Activated CD4-positive, alpha-beta memory T cell treated with anti-CD3 and anti-CD28 coated beads, Interleukin-2, amount 10 ng/mL, durations not matched to agents 7 days and 5 days (primary cell): ENCODE measurements around the gene CCDC63. TPM values are rescaled to one million over a fixed set of nuclear protein-coding genes. Genes with fewer than 3 reads are reported as not detected.
"Not testable (repeated sequence)": the region's sequence is repeated elsewhere in the genome, so short reads cannot be mapped to it uniquely, and the experiment has no call there.

ENCODE experiments used
- CTCF ChIA-PET: fragments of 350-600 bp; sonication (Branson Sonifier 250); formaldehyde crosslinking; loops from one replicate; lab custom pipeline; 2021; ENCODE audit warnings: antibody characterized with exemption, inconsistent platforms; lab: Charles Lee
- POLR2A ChIA-PET: fragments of 350-600 bp; sonication (Branson Sonifier 250); formaldehyde crosslinking; loops from one replicate; lab custom pipeline; 2021; ENCODE audit warnings: antibody characterized with exemption; lab: Charles Lee
- DNase-seq: peaks from one replicate; pipeline ENCODE4 v3.0.0-alpha.2; 2020
- H3K27ac Mint-ChIP-seq: one replicate; pipeline ENCODE4 v1.8.0; 2021; ENCODE audit warnings: mild to moderate bottlenecking, mixed read lengths
- H3K27me3 Mint-ChIP-seq: one replicate; pipeline ENCODE4 v1.8.0; 2021; ENCODE audit warnings: mixed read lengths
- H3K36me3 Mint-ChIP-seq: one replicate; pipeline ENCODE4 v1.8.0; 2021; ENCODE audit warnings: low read depth, mixed read lengths
- H3K4me1 Mint-ChIP-seq: one replicate; pipeline ENCODE4 v1.8.0; 2021; ENCODE audit warnings: mixed read lengths
- H3K4me3 Mint-ChIP-seq: one replicate; pipeline ENCODE4 v1.8.0; 2021; ENCODE audit warnings: mild to moderate bottlenecking, mixed read lengths
- H3K9me3 Mint-ChIP-seq: one replicate; pipeline ENCODE4 v1.8.0; 2021; ENCODE audit warnings: mixed read lengths
- total RNA-seq, 2 experiments: library from RNA; stranded (reverse); gene quantifications; one replicate each; pipeline ENCODE4 v1.2.3, GENCODE V29; 2021

The CCDC63 gene
- total RNA-seq, 2 experiments from 2014 or later, result not detected

GRCh38 chr12:110849221-110849620, 2.4 kb downstream of the CCDC63 start:
- no peak for DNase-seq
- ChIA-PET CTCF (no interaction called here), POLR2A (no interaction called here)
- H3K4me1 Mint-ChIP-seq, result peaks cover 5% of the 10 kb centered on the region
- no peaks in the 10 kb centered on the region for H3K9me3 Mint-ChIP-seq
- no peaks in the 10 kb centered on the region for H3K36me3 Mint-ChIP-seq
- peaks cover 56% of the 10 kb centered on the region for H3K27me3 Mint-ChIP-seq
- no peak overlapping the region for H3K4me3 Mint-ChIP-seq
- no peak overlapping the region for H3K27ac Mint-ChIP-seq

- Mint-ChIP-seq H3K4me3 (no peak overlapping the region), H3K27me3 (peaks cover 50% of the 10 kb centered on the region), H3K9me3 (no peaks in the 10 kb centered on the region), H3K36me3 (no peaks in the 10 kb centered on the region), H3K4me1 (peaks cover 5% of the 10 kb centered on the region), H3K27ac (no peak overlapping the region)
- POLR2A ChIA-PET, result no interaction called here
- CTCF ChIA-PET, result no interaction called here
- no peak for DNase-seq
Measured at GRCh38 chr12:110849748-110850403, 3.1 kb downstream of the CCDC63 start.

- no peaks in the 10 kb centered on the region for H3K9me3 Mint-ChIP-seq
- H3K4me1 Mint-ChIP-seq, result peaks cover 5% of the 10 kb centered on the region
- no peak overlapping the region for H3K27ac Mint-ChIP-seq
- H3K27me3 Mint-ChIP-seq, result peaks cover 45% of the 10 kb centered on the region
- no peaks in the 10 kb centered on the region for H3K36me3 Mint-ChIP-seq
- ChIA-PET POLR2A (no interaction called here), CTCF (no interaction called here)
- H3K4me3 Mint-ChIP-seq, result no peak overlapping the region
- DNase-seq, result no peak
Measured at GRCh38 chr12:110850762-110851161, 4.0 kb downstream of the CCDC63 start.

- CTCF ChIA-PET, result no interaction called here
- H3K27me3 Mint-ChIP-seq, result peaks cover 15% of the 10 kb centered on the region
Measured at GRCh38 chr12:110853836-110854235, 7.0 kb downstream of the CCDC63 start.

GRCh38 chr12:110856542-110856941, 9.8 kb downstream of the CCDC63 start:
- ChIA-PET CTCF (interaction anchor here (0.8 to 1.2 kb wide), 2 partner anchors 29 to 31 kb away, joined by 3 read pairs; no protein-coding TSS in a partner anchor), POLR2A (no interaction called here)
- Mint-ChIP-seq H3K4me3 (no peak overlapping the region), H3K27me3 (peaks cover 5% of the 10 kb centered on the region), H3K9me3 (no peaks in the 10 kb centered on the region), H3K27ac (no peak overlapping the region), H3K36me3 (no peaks in the 10 kb centered on the region), H3K4me1 (no peaks in the 10 kb centered on the region)
- no peak for DNase-seq

More at GRCh38 chr12:110853836-110854235, 7.0 kb downstream of the CCDC63 start:
- DNase-seq, result no peak
- Mint-ChIP-seq H3K4me1 (no peaks in the 10 kb centered on the region), H3K4me3 (no peak overlapping the region), H3K27ac (no peak overlapping the region), H3K36me3 (no peaks in the 10 kb centered on the region), H3K9me3 (no peaks in the 10 kb centered on the region)
- POLR2A ChIA-PET, result no interaction called here

- Mint-ChIP-seq H3K4me3 (no peak overlapping the region), H3K27me3 (peaks cover 5% of the 10 kb centered on the region), H3K36me3 (no peaks in the 10 kb centered on the region), H3K9me3 (no peaks in the 10 kb centered on the region), H3K4me1 (no peaks in the 10 kb centered on the region), H3K27ac (no peak overlapping the region)
- ChIA-PET CTCF (no interaction called here), POLR2A (no interaction called here)
- no peak for DNase-seq
Measured at GRCh38 chr12:110857528-110857927, 10.7 kb downstream of the CCDC63 start.

GRCh38 chr12:110857954-110858353, 11.2 kb downstream of the CCDC63 start:
- H3K9me3 Mint-ChIP-seq, H3K27me3 Mint-ChIP-seq, H3K36me3 Mint-ChIP-seq, H3K4me1 Mint-ChIP-seq, H3K4me3 Mint-ChIP-seq, H3K27ac Mint-ChIP-seq, CTCF ChIA-PET, POLR2A ChIA-PET, DNase-seq: not testable (repeated sequence)

GRCh38 chr12:110858848-110859247, 12.1 kb downstream of the CCDC63 start:
- no peaks in the 10 kb centered on the region for H3K9me3 Mint-ChIP-seq
- CTCF ChIA-PET, result no interaction called here
- no peak overlapping the region for H3K27ac Mint-ChIP-seq
- DNase-seq, result no peak
- POLR2A ChIA-PET, result no interaction called here
- H3K4me1 Mint-ChIP-seq, result no peaks in the 10 kb centered on the region
- H3K27me3 Mint-ChIP-seq, result peaks cover 3% of the 10 kb centered on the region
- no peak overlapping the region for H3K4me3 Mint-ChIP-seq
- H3K36me3 Mint-ChIP-seq, result no peaks in the 10 kb centered on the region

GRCh38 chr12:110860833-110861296, 14.1 kb downstream of the CCDC63 start:
- Mint-ChIP-seq H3K36me3 (no peaks in the 10 kb centered on the region), H3K27ac (no peak overlapping the region), H3K9me3 (no peaks in the 10 kb centered on the region), H3K4me3 (no peak overlapping the region), H3K4me1 (no peaks in the 10 kb centered on the region), H3K27me3 (no peaks in the 10 kb centered on the region)
- no peak for DNase-seq
- ChIA-PET CTCF (no interaction called here), POLR2A (no interaction called here)

GRCh38 chr12:110861729-110862128, 14.9 kb downstream of the CCDC63 start:
- CTCF ChIA-PET, result no interaction called here
- Mint-ChIP-seq H3K4me1 (no peaks in the 10 kb centered on the region), H3K27ac (no peak overlapping the region), H3K36me3 (no peaks in the 10 kb centered on the region), H3K27me3 (no peaks in the 10 kb centered on the region), H3K9me3 (no peaks in the 10 kb centered on the region), H3K4me3 (no peak overlapping the region)
- POLR2A ChIA-PET, result no interaction called here
- DNase-seq, result no peak

- H3K27me3 Mint-ChIP-seq, result no peaks in the 10 kb centered on the region
- no peaks in the 10 kb centered on the region for H3K36me3 Mint-ChIP-seq
- H3K27ac Mint-ChIP-seq, result no peak overlapping the region
- no peak overlapping the region for H3K4me3 Mint-ChIP-seq
- POLR2A ChIA-PET, result no interaction called here
- CTCF ChIA-PET, result interaction anchor here (0.9 kb wide), 1 partner anchor 23 kb away, joined by 3 read pairs; no protein-coding TSS in a partner anchor
- no peaks in the 10 kb centered on the region for H3K9me3 Mint-ChIP-seq
- DNase-seq, result no peak
- no peaks in the 10 kb centered on the region for H3K4me1 Mint-ChIP-seq
Measured at GRCh38 chr12:110862329-110862728, 15.5 kb downstream of the CCDC63 start.

- no peaks in the 10 kb centered on the region for H3K9me3 Mint-ChIP-seq
- no peaks in the 10 kb centered on the region for H3K27me3 Mint-ChIP-seq
- H3K4me1 Mint-ChIP-seq, result no peaks in the 10 kb centered on the region
- ChIA-PET POLR2A (no interaction called here), CTCF (interaction anchor here (0.9 kb wide), 1 partner anchor 23 kb away, joined by 3 read pairs; no protein-coding TSS in a partner anchor)
- no peak for DNase-seq
- H3K27ac Mint-ChIP-seq, result no peak overlapping the region
- H3K4me3 Mint-ChIP-seq, result no peak overlapping the region
- H3K36me3 Mint-ChIP-seq, result no peaks in the 10 kb centered on the region
Measured at GRCh38 chr12:110863161-110863560, 16.4 kb downstream of the CCDC63 start.

GRCh38 chr12:110865521-110865920, 18.7 kb downstream of the CCDC63 start:
- H3K27me3 Mint-ChIP-seq, result peaks cover 1% of the 10 kb centered on the region
- H3K27ac Mint-ChIP-seq, result no peak overlapping the region
- H3K4me3 Mint-ChIP-seq, result no peak overlapping the region
- no peak for DNase-seq
- no peaks in the 10 kb centered on the region for H3K9me3 Mint-ChIP-seq
- no peaks in the 10 kb centered on the region for H3K4me1 Mint-ChIP-seq
- H3K36me3 Mint-ChIP-seq, result no peaks in the 10 kb centered on the region
- POLR2A ChIA-PET, result no interaction called here
- CTCF ChIA-PET, result no interaction called here

- CTCF ChIA-PET, result no interaction called here
- no peak overlapping the region for H3K27ac Mint-ChIP-seq
Measured at GRCh38 chr12:110869026-110869425, 22.2 kb downstream of the CCDC63 start.

More at GRCh38 chr12:110869026-110869425, 22.2 kb downstream of the CCDC63 start:
- no peaks in the 10 kb centered on the region for H3K4me1 Mint-ChIP-seq
- H3K27me3 Mint-ChIP-seq, result peaks cover 13% of the 10 kb centered on the region
- H3K9me3 Mint-ChIP-seq, result no peaks in the 10 kb centered on the region
- no peaks in the 10 kb centered on the region for H3K36me3 Mint-ChIP-seq
- H3K4me3 Mint-ChIP-seq, result no peak overlapping the region
- POLR2A ChIA-PET, result no interaction called here
- DNase-seq, result no peak
